ENCODE measurements around the gene KIRREL2. TPM values are rescaled to one million over a fixed set of nuclear protein-coding genes. Genes with fewer than 3 reads are reported as not detected.

Gene KIRREL2
- total RNA-seq, 1 donor from 2014 or later: 2.1 TPM

Other genes starting within 250 kb of the KIRREL2 start
- gene HAUS5, start 244.2 kb upstream of the KIRREL2 start, total RNA-seq: 45.8 TPM in 2 replicates
- gene RBM42, start 227.9 kb upstream of the KIRREL2 start, total RNA-seq: 114 and 115 TPM in 2 replicates
- gene ETV2, start 215.2 kb upstream of the KIRREL2 start, total RNA-seq: 0.93 and 1.1 TPM in 2 replicates
- 451 and 472 TPM in 2 replicates for gene COX6B1, start 208.6 kb upstream of the KIRREL2 start, total RNA-seq
- gene UPK1A, start 190.4 kb upstream of the KIRREL2 start, total RNA-seq: 0.77 and 0.92 TPM in 2 replicates
- 140 and 142 TPM in 2 replicates for gene ZBTB32, start 152.4 kb upstream of the KIRREL2 start, total RNA-seq
- gene KMT2B, start 138.9 kb upstream of the KIRREL2 start, total RNA-seq: 60.0 and 64.5 TPM in 2 replicates
- gene IGFLR1, start 114.5 kb upstream of the KIRREL2 start, total RNA-seq: 62.4 and 75.2 TPM in 2 replicates
- gene U2AF1L4, start 111.5 kb upstream of the KIRREL2 start, total RNA-seq: 26.9 and 28.2 TPM in 2 replicates
- gene PSENEN, start 111.3 kb upstream of the KIRREL2 start, total RNA-seq: 44.9 and 46.7 TPM in 2 replicates
- gene LIN37, start 108.3 kb upstream of the KIRREL2 start, total RNA-seq: 7.7 and 11.1 TPM in 2 replicates
- 0.42 TPM in 1 of 2 replicates, not detected in the other for gene HSPB6, start 99.9 kb upstream of the KIRREL2 start, total RNA-seq
- gene PROSER3, start 98.7 kb upstream of the KIRREL2 start, total RNA-seq: 35.2 and 43.6 TPM in 2 replicates
- 24.6 and 26.4 TPM in 2 replicates for gene ARHGAP33, start 81.3 kb upstream of the KIRREL2 start, total RNA-seq
- not detected in 2 replicates for gene PRODH2, start 44.1 kb upstream of the KIRREL2 start, total RNA-seq
- gene NPHS1, start 4.4 kb upstream of the KIRREL2 start, total RNA-seq: 0.28 TPM in 1 of 2 replicates, not detected in the other
- 2.0 and 2.4 TPM in 2 replicates for gene APLP1, start 11.7 kb downstream of the KIRREL2 start, total RNA-seq
- gene NFKBID, start 43.6 kb downstream of the KIRREL2 start, total RNA-seq: 146 and 150 TPM in 2 replicates
- gene HCST, start 45.6 kb downstream of the KIRREL2 start, total RNA-seq: 46.1 and 48.4 TPM in 2 replicates
- not detected in 2 replicates for gene TYROBP, start 51.4 kb downstream of the KIRREL2 start, total RNA-seq
- gene LRFN3, start 79.5 kb downstream of the KIRREL2 start, total RNA-seq: 11.0 and 11.6 TPM in 2 replicates
- gene SDHAF1, start 138.3 kb downstream of the KIRREL2 start, total RNA-seq: 21.4 and 23.1 TPM in 2 replicates
- 2.2 and 2.9 TPM in 2 replicates for gene SYNE4, start 151.9 kb downstream of the KIRREL2 start, total RNA-seq
- gene ALKBH6, start 157.3 kb downstream of the KIRREL2 start, total RNA-seq: 46.1 and 50.7 TPM in 2 replicates
- gene CLIP3, start 176.0 kb downstream of the KIRREL2 start, total RNA-seq: 0.96 and 1.6 TPM in 2 replicates
- 1.5 and 2.0 TPM in 2 replicates for gene THAP8, start 197.4 kb downstream of the KIRREL2 start, total RNA-seq
- 24.9 and 25.9 TPM in 2 replicates for gene WDR62, start 198.0 kb downstream of the KIRREL2 start, total RNA-seq

Measured in activated CD4-positive, alpha-beta T cell treated with anti-CD3 and anti-CD28 coated beads, Interleukin-2, amount 10 ng/mL, durations not matched to agents 24 days and 14 days (primary cell).